GM12892 (cell line): ENCODE measurements around the gene SRC.

Experiments
- POLR2A ChIP-seq: IDR thresholded peaks from 2 replicates; pipeline ENCODE4 v1.6.1; 2011; ENCODE audit warnings: low read depth, low read length, control low read depth
- POLR2AphosphoS5 ChIP-seq: IDR thresholded peaks from 2 replicates; pipeline ENCODE4 v1.6.1; 2011; ENCODE audit warnings: low read depth, low read length, control low read depth
- TAF1 ChIP-seq: IDR thresholded peaks from 2 replicates; pipeline ENCODE4 v1.6.1; 2011; ENCODE audit warnings: low read depth, mild to moderate bottlenecking, control low read depth, low read length, borderline replicate concordance

DNA sequence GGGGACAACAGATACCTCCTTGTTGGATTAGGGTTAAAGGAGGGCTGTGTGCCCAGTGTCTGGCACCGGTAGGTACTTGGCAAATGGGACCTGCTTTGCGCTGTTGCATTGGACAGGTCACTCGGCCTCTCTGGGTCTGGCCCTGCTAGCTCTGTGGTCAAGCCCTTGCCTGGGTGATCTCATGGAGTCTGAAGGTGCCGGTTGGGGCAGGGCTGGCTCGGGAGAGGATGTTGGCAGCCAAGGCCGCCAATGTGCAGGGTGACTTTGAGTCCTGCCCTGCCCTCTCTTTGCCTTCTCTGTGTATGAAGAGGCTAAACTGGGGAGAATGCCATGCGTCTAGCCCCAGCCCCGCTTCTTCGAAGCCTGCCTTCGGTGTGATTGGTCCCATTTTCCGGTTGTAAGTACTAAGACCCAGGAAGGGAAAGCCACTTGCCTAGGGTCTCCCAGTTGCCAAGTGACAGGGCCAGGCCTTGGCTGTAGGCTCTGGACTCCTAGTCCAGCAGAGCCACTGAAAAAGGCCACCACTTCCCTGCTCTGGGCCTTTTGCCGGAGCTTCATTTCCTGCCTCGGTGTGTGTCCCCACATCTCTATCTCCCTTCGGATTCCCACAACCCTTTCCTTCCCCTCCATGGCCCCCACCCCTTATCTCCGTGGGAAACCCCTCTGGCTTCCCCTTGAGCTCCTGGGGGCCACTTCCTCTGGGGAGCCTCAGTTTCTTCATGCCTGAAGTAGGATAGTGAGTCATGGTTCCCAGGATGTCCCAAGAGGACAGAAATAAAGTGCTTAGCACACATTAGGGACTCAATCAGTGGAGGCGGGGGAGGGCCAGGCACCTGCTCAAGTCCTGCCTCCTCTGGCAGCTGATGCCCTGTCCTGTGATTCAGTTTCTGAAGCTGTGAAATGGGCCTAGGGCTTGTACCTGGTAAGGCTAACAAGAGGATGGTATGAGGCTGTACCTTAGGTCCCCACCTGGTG is 3.9 kb downstream of the SRC start:
- TF ChIP-seq POLR2A = no peak
- TF ChIP-seq TAF1 = no peak
- no peak for TF ChIP-seq POLR2AphosphoS5
